ENCODE measurements around the gene THOC5.
"Not testable (repeated sequence)": the region's sequence is repeated elsewhere in the genome, so short reads cannot be mapped to it uniquely, and the experiment has no call there.

The THOC5 gene

GRCh38 chr22:29553351-29554224 is at the start of gene THOC5:
THOC5 (minus strand) TSS chr22:29553757; CDS start chr22:29549147, 4,610 bp downstream.
- DNase-seq: peak; percentile 71 to 98 (median 94)

DNA sequence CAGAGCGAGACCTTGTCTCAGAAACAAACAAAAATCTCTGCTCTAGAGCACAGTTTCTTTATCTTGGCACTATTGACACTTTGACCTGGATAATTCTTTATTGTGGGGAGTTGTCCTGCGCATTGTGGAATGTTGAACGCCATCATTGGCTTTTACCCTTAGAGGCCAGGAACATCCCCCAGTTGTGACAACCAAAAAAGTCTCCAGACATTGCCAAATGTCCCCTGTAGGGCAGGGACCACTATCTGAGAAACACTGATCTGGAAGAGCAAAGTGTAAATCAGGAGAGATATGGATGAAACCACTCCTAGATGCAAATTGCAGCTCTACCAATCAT is 45.1 kb upstream of the THOC5 start:
- DNase-seq: no peak

GRCh38 chr22:29597871-29598683 is 44.5 kb upstream of the THOC5 start:
- not testable (repeated sequence) for DNase-seq

- no peak for DNase-seq
These were observed 42.9 kb upstream of the THOC5 start for GRCh38 chr22:29596408-29596807.

DNA sequence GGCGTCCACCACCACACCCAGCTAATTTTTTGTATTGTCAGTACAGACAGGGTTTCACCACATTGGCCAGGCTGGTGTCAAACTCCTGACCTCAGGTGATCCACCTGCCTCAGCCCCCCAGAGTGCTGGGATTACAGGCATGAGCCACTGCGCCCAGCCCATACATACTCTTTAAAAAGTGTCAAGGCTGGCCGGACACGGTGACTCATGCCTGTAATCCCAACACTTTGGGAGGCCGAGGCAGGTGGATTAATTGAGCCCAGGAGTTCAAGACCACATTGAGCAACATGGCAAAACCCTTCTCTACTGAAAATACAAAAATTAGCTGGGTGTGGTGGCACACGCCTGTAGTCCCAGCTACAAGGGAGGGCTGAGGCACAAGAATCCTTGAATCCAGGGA is 40.9 kb upstream of the THOC5 start:
- DNase-seq: not testable (repeated sequence)

DNA sequence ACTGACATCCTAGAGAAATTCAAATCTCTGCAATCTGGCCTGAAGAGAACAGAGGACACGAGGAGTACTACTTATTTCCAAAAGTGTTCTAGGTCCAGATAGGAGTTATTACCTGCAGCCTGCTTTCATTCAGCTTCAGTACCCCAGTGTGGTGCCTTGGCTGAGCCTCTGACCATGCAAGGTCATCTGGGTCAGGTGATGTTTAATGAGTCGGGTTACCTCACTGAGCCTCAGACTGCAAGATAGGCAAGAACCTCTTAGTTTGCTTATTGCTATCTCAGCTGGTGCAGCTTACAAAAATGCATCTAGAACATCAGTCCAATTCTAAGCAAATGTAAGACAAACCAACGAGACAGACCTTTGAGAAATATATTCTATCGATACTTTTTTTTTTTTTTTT is 40.4 kb upstream of the THOC5 start:
- DNase-seq: no peak

DNA sequence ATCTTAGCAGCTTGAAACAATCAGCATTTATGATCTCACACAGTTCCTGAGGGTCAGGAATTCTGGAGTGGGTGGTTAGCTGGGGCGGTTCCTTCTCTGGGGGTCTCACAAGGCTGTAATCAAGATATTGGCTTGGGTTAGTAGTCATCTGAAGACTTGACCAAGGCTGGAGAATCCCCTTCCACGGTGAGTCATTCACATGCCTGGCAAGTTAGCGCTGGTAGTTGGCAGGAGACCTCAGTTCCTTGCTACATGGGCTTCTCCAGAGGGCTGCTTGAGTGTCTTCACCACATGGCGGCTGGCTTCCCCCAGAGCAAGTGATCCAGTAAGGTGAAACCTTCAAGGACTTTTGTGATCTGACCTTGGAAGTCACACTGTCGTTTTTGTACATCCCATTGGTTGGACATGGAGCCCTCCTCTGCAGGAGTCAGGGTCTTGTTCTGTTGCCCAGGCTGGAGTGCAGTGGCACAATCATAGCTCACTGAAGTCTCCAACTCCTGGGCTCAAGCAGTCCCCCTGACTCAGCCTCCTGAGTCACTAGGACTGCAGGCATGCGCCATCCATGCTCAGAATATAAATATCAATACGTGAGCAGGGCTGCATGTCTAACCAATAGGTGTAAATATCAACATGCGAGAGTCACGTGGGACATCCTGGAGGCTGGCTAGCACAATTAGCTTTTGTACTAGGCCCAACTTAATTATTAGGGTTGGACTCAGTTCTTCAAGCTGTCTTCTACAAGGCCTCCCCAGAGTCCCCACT is 34.6 kb upstream of the THOC5 start:
- no peak for DNase-seq

DNA sequence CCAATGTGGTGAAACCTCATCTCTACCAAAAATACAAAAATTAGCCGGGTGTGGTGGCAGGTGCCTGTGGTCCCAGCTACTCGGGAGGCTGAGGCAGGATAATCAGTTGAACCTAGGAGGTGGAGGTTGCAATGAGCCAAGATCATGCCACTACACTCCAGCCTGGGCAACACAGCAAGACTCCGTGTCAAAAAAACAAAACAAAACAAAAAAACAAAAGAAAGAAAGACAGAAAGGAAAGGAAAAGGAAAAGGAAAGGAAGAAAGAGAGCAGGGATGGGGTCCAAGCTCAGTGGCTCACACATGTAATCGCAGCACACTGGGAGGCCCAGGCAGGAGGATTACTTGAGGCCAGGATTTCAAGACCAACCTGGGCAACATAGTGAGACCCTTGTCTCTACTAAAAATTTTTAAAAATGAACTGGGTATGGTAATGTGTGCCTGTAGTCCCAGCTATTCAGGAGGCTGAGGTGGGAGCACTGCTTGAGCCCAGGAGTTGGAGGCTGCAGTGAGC is 32.7 kb upstream of the THOC5 start:
- not testable (repeated sequence) for DNase-seq

DNA sequence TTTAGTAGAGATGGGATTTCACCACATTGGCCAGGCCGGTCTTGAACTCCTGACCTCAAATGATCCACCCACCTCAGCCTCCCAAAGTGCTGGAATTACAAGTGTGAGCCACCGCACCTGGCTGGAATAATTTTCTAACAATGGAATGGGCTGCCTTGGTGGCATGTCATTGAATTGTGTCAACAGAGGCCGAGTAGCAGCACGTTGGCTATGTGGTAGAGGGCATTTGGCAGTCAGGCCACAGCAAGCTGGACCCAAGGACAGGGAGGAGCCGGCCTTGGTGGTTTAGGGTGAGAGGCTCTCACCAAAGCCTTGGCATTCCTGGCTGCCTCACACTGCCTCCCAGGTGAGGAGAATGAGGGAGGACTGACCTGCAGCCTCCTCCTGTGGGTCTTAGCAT is 31.4 kb upstream of the THOC5 start:
- no peak for DNase-seq

- peak in 1 of 58 donors; percentile 6 for DNase-seq
These were observed 28.2 kb upstream of the THOC5 start for GRCh38 chr22:29581799-29582198.

- DNase-seq: peak in 1 of 58 donors; percentile 5
These were observed 26.7 kb upstream of the THOC5 start for GRCh38 chr22:29580200-29580810.

- no peak for DNase-seq
These were observed 25.1 kb upstream of the THOC5 start for GRCh38 chr22:29578462-29579200.

DNA sequence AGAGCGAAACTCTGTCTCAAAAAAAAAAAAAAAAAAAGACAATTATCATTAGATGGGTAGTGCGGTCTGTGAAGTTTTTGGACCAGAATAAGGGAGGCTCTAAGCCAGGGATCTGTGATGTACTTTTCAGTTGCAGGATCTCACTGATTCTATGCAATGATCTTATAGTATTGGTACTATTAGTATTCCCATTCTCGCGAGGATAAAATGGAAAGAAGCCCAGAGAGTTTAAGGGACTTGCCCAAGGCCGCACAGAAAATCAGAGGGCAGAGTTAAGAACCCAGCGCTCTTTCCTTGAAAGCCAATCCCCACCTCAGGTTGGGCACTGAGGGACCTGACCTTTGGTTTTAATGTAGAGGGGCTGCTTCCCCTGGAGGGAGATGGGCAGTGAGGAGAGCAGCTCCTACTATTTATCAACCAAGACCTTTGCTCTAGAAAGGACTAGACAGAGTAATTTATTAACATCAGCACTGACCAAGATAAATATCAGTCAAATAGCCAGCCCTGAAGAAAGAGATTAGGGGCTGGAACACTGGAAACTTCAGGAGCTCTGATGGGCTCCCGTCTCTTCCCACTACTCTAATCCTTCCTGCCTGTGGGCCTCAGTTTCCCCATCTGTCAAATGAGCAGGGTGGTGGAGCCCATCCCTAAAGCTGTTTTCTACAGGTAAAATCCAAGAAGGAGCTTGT is 21.3 kb upstream of the THOC5 start:
- DNase-seq: no peak

DNA sequence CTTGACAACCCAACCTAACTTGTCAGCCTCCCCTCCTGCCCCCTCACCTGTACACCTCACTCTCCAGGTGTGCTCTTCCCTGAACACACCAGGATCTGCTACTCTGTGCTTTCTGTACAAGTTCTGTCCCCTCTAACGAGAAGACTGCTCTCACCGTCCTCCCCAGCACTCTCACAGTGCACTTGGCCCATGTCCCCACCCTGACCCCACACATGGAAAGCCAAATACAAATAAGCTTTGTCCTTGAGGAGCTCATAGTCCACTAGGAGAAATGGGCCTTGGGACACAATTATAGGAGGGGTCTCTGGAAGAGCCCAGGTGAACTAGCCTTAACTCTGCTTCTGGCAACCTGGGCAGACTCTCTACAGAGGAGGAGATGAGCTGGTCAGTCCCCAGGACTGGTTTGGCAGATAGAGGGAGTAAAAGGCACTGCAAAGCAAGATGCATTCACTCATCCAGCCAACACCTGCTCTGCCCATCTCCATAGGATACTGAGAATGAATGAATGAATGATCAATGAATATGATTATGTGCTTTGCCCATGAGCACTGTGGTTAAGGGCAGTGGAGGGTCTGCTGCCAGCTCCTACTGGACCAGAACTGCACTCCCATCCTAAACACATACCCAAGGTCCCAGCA is 17.5 kb upstream of the THOC5 start:
- no peak for DNase-seq

DNA sequence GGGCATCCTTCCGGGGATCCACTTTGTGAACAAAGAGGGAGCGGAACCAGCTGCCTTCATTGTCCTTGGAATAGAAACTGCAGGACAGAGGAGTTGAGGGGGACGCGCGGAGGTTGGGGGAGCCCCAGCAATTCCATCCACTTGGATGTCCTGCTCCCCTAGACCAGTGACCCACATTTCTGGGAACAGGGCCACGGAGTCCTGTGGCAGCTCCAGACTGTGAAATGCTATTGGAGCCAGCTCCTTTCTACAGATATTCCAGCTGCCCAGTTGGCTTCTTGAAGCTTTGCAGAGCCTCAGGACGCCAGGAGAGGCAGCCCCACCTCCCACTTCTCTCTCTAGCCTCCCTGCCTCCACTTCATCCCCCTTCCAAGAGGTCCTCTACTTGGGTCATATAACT is 16.9 kb upstream of the THOC5 start:
- peak in 10 of 58 donors; percentile 3 to 40 (median 13) for DNase-seq

- no peak for DNase-seq
These were observed 15.6 kb upstream of the THOC5 start for GRCh38 chr22:29569011-29569678.

GRCh38 chr22:29567338-29567737 is 13.8 kb upstream of the THOC5 start:
- no peak for DNase-seq

GRCh38 chr22:29566513-29566912 is 13.0 kb upstream of the THOC5 start:
- not testable (repeated sequence) for DNase-seq

All from anterior cingulate cortex (tissue), 58 donors.